RKO (cell line): Measurements from ENCODE around the gene PMVK.

ENCODE experiments used
- DNase-seq: peaks from one replicate; pipeline ENCODE4 v3.0.0-alpha.2; 2016; ENCODE audit warnings: low spot score

The PMVK gene

GRCh38 chr1:154945962-154946850 is 9.7 kb upstream of the PMVK start:
- no peak for DNase-seq

GRCh38 chr1:154945160-154945961 is 8.8 kb upstream of the PMVK start:
- DNase-seq = no peak

GRCh38 chr1:154944401-154945159 is 8.1 kb upstream of the PMVK start:
- no peak for DNase-seq

GRCh38 chr1:154943649-154944400 is 7.3 kb upstream of the PMVK start:
- DNase-seq = no peak

- DNase-seq = no peak
Measured at GRCh38 chr1:154941333-154942013, 5.0 kb upstream of the PMVK start.

GRCh38 chr1:154940651-154941194 is 4.2 kb upstream of the PMVK start:
- no peak for DNase-seq

GRCh38 chr1:154940213-154940560 is 3.7 kb upstream of the PMVK start:
- no peak for DNase-seq

GRCh38 chr1:154938604-154939399 is 2.3 kb upstream of the PMVK start:
- DNase-seq = no peak

- DNase-seq = no peak
Measured at GRCh38 chr1:154937988-154938386, 1.5 kb upstream of the PMVK start.

GRCh38 chr1:154937085-154937987 is 817 bp upstream of the PMVK start:
- peak; percentile 95 for DNase-seq

GRCh38 chr1:154935749-154936554 is 567 bp downstream of the PMVK start:
- DNase-seq = no peak

- no peak for DNase-seq
Measured at GRCh38 chr1:154934358-154934948, 2.1 kb downstream of the PMVK start.

- DNase-seq = no peak
Measured at GRCh38 chr1:154931940-154932487, 4.5 kb downstream of the PMVK start.

- no peak for DNase-seq
Measured at GRCh38 chr1:154926201-154926600, 10.3 kb downstream of the PMVK start.

- no peak for DNase-seq
Measured at GRCh38 chr1:154925335-154926170, 11.0 kb downstream of the PMVK start.

- no peak for DNase-seq
Measured at GRCh38 chr1:154923695-154924094, 12.8 kb downstream of the PMVK start.
